Ishikawa (cell line): ENCODE data around the gene IL36RN.
A peak's percentile ranks its signal among the peaks of the same experiment; 100 is the strongest.

Source experiments
- CEBPB ChIP-seq: IDR thresholded peaks from 2 replicates; pipeline ENCODE4 v1.6.1; 2012
- CREB1 ChIP-seq: IDR thresholded peaks from 2 replicates; pipeline ENCODE4 v1.6.1; 2012; ENCODE audit warnings: low read depth
- EGR1 ChIP-seq: IDR thresholded peaks from 2 replicates; pipeline ENCODE4 v1.6.1; 2012
- EP300 ChIP-seq: IDR thresholded peaks from 2 replicates; pipeline ENCODE4 v1.6.1; 2012; ENCODE audit warnings: borderline replicate concordance
- FOXM1 ChIP-seq: IDR thresholded peaks from 2 replicates; pipeline ENCODE4 v1.6.1; 2012; ENCODE audit warnings: low read depth, borderline replicate concordance
- NFIC ChIP-seq: IDR thresholded peaks from 2 replicates; pipeline ENCODE4 v1.6.1; 2012
- RAD21 ChIP-seq: IDR thresholded peaks from 2 replicates; pipeline ENCODE4 v1.6.1; 2012; ENCODE audit warnings: low read depth
- TAF1 ChIP-seq: IDR thresholded peaks from 2 replicates; pipeline ENCODE4 v1.6.1; 2012; ENCODE audit warnings: low read depth, mild to moderate bottlenecking
- TCF12 ChIP-seq: IDR thresholded peaks from 2 replicates; pipeline ENCODE4 v1.6.1; 2012; ENCODE audit warnings: low read depth
- TEAD4 ChIP-seq: IDR thresholded peaks from 2 replicates; pipeline ENCODE4 v1.6.1; 2012
- USF1 ChIP-seq: IDR thresholded peaks from 2 replicates; pipeline ENCODE4 v1.6.1; 2012
- YY1 ChIP-seq: IDR thresholded peaks from 2 replicates; pipeline ENCODE4 v1.6.1; 2012; ENCODE audit warnings: low read depth
- ZBTB7A ChIP-seq: IDR thresholded peaks from 2 replicates; pipeline ENCODE4 v1.6.1; 2012; ENCODE audit warnings: low read depth
- TF ChIP-seq, protein P1 (sequence below): IDR thresholded peaks from 2 replicates; pipeline ENCODE4 v1.6.1; 2012
- TF ChIP-seq, protein P2 (sequence below): IDR thresholded peaks from 2 replicates; pipeline ENCODE4 v1.6.1; 2012; ENCODE audit warnings: low read depth, mild to moderate bottlenecking

The IL36RN gene

GRCh38 chr2:113078350-113078839 is 19.4 kb downstream of the IL36RN start:
- TF ChIP-seq FOXM1 (no peak), NFIC (no peak), CREB1 (no peak), YY1 (no peak), EP300 (no peak; the same call in 1 of the 2 replicates), EGR1 (no peak), RAD21 (no peak), TCF12 (no peak), TEAD4 (no peak), CEBPB (no peak), USF1 (no peak), TAF1 (no peak), ZBTB7A (no peak)
- TF ChIP-seq, protein P1, sequence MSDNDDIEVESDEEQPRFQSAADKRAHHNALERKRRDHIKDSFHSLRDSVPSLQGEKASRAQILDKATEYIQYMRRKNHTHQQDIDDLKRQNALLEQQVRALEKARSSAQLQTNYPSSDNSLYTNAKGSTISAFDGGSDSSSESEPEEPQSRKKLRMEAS = no peak
- TF ChIP-seq, protein P2, sequence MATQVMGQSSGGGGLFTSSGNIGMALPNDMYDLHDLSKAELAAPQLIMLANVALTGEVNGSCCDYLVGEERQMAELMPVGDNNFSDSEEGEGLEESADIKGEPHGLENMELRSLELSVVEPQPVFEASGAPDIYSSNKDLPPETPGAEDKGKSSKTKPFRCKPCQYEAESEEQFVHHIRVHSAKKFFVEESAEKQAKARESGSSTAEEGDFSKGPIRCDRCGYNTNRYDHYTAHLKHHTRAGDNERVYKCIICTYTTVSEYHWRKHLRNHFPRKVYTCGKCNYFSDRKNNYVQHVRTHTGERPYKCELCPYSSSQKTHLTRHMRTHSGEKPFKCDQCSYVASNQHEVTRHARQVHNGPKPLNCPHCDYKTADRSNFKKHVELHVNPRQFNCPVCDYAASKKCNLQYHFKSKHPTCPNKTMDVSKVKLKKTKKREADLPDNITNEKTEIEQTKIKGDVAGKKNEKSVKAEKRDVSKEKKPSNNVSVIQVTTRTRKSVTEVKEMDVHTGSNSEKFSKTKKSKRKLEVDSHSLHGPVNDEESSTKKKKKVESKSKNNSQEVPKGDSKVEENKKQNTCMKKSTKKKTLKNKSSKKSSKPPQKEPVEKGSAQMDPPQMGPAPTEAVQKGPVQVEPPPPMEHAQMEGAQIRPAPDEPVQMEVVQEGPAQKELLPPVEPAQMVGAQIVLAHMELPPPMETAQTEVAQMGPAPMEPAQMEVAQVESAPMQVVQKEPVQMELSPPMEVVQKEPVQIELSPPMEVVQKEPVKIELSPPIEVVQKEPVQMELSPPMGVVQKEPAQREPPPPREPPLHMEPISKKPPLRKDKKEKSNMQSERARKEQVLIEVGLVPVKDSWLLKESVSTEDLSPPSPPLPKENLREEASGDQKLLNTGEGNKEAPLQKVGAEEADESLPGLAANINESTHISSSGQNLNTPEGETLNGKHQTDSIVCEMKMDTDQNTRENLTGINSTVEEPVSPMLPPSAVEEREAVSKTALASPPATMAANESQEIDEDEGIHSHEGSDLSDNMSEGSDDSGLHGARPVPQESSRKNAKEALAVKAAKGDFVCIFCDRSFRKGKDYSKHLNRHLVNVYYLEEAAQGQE = no peak

DNA sequence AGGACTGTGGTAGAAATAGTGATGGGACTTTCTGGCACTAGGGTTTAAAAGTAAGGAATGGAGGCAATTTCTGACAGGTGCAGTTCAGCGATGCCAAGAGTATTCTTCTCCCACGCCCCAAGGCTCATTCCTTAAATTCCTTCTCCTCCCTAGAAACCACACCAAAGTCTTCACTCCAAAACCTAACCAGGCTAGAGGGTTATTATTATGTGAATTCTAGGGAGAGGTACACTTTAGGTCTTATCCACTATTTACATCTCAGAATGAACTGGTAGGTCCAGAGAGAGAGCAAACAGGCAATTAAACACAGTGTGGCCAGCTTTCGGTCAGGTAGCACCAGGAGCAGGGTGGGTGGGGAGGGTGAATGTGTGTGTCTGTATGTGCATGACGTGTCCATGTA is 20.1 kb downstream of the IL36RN start:
- peak; percentile 82 for TF ChIP-seq TEAD4
- no peak for TF ChIP-seq YY1
- TF ChIP-seq TAF1 = no peak
- TF ChIP-seq ZBTB7A = no peak
- peak; percentile 32; the same call in 1 of the 2 replicates for TF ChIP-seq EP300
- TF ChIP-seq, protein P1 = no peak
- TF ChIP-seq CREB1 = no peak
- TF ChIP-seq FOXM1 = no peak
- no peak for TF ChIP-seq CEBPB
- TF ChIP-seq, protein P2 = no peak
- TF ChIP-seq EGR1 = no peak
- no peak for TF ChIP-seq USF1
- no peak for TF ChIP-seq RAD21
- peak; percentile 60; the same call in 1 of the 2 replicates for TF ChIP-seq TCF12
- TF ChIP-seq NFIC = peak; percentile 59

- peak; percentile 81 for TF ChIP-seq RAD21
- no peak for TF ChIP-seq CREB1
- no peak for TF ChIP-seq EGR1
Observed at GRCh38 chr2:113080134-113080533, 21.1 kb downstream of the IL36RN start.

GRCh38 chr2:113081488-113082210 is 22.7 kb downstream of the IL36RN start:
- no peak for TF ChIP-seq EGR1
- TF ChIP-seq EP300 = no peak
- TF ChIP-seq, protein P2 = no peak
- no peak for TF ChIP-seq USF1
- TF ChIP-seq TAF1 = no peak
- no peak for TF ChIP-seq RAD21
- no peak for TF ChIP-seq CREB1
- TF ChIP-seq TCF12 = no peak
- TF ChIP-seq FOXM1 = no peak
- TF ChIP-seq ZBTB7A = no peak
- TF ChIP-seq, protein P1 = no peak
- TF ChIP-seq TEAD4 = no peak
- TF ChIP-seq CEBPB = no peak
